HFFc6 (cell line): ENCODE measurements around the gene KRTAP9-7. TPM values are rescaled to one million over a fixed set of nuclear protein-coding genes. Genes with fewer than 3 reads are reported as not detected.
"Not testable (repeated sequence)": the region's sequence is repeated elsewhere in the genome, so short reads cannot be mapped to it uniquely, and the experiment has no call there.

Source experiments
- DNase-seq: peaks from one replicate; pipeline ENCODE4 v3.0.0-alpha.2; 2018
- H3K27ac Mint-ChIP-seq: 2 replicates; pipeline ENCODE4 v1.8.0; 2020; ENCODE audit warnings: mild to moderate bottlenecking, mixed read lengths
- H3K27me3 Mint-ChIP-seq: 2 replicates; pipeline ENCODE4 v1.8.0; 2021; ENCODE audit warnings: mild to moderate bottlenecking, moderate library complexity, mixed read lengths; ENCODE audit not compliant: insufficient read depth
- H3K36me3 Mint-ChIP-seq: 2 replicates; pipeline ENCODE4 v1.8.0; 2021; ENCODE audit warnings: low read depth, mixed read lengths
- H3K4me1 Mint-ChIP-seq: 2 replicates; pipeline ENCODE4 v1.8.0; 2020; ENCODE audit warnings: low read depth, mixed read lengths
- H3K4me3 Mint-ChIP-seq: 2 replicates; pipeline ENCODE4 v1.8.0; 2020; ENCODE audit warnings: mild to moderate bottlenecking, moderate library complexity, mixed read lengths
- H3K9me3 Mint-ChIP-seq: 2 replicates; pipeline ENCODE4 v1.8.0; 2020; ENCODE audit warnings: mild to moderate bottlenecking, mixed read lengths
- CTCF ChIP-seq: fragments of 200-600 bp; sonication (generic); IDR thresholded peaks from 2 replicates; pipeline ENCODE4 v1.5.0; 2021; ENCODE audit warnings: antibody characterized with exemption, mild to moderate bottlenecking
- total RNA-seq, 6 experiments: library from RNA; stranded (reverse); fragmentation: NEBNext Ultra II Directional; extraction: Animal tissue kit (Norgen Biotek cat#: 25700); gene quantifications; 2 replicates in 1 of 6; 3 replicates in 5 of 6; pipeline ENCODE4 v1.2.3, GENCODE V29; 2021

KRTAP9-7 gene
- total RNA-seq, 6 experiments from 2014 or later, result not detected

GRCh38 chr17:41263212-41263611 lies 12.3 kb upstream of the KRTAP9-7 start:
- no peaks in the 10 kb centered on the region for H3K36me3 Mint-ChIP-seq
- H3K9me3 Mint-ChIP-seq, result no peaks in the 10 kb centered on the region
- no peak overlapping the region for H3K4me3 Mint-ChIP-seq
- TF ChIP-seq CTCF, result no peak
- H3K4me1 Mint-ChIP-seq, result peaks cover 12% of the 10 kb centered on the region
- peaks cover 8% of the 10 kb centered on the region for H3K27me3 Mint-ChIP-seq
- H3K27ac Mint-ChIP-seq, result no peak overlapping the region
- DNase-seq, result no peak

- TF ChIP-seq CTCF, result no peak
- Mint-ChIP-seq H3K9me3 (no peaks in the 10 kb centered on the region), H3K4me3 (no peak overlapping the region), H3K4me1 (peaks cover 12% of the 10 kb centered on the region), H3K27ac (no peak overlapping the region), H3K27me3 (peaks cover 8% of the 10 kb centered on the region), H3K36me3 (no peaks in the 10 kb centered on the region)
- no peak for DNase-seq
These were observed 10.9 kb upstream of the KRTAP9-7 start for GRCh38 chr17:41264599-41264998.

- H3K4me3 Mint-ChIP-seq, result no peak within 1 kb of the TSS
- no peak within 1 kb of the TSS for H3K27ac Mint-ChIP-seq
- no peaks in the 10 kb centered on the region for H3K9me3 Mint-ChIP-seq
- peaks cover 8% of the 10 kb centered on the region for H3K27me3 Mint-ChIP-seq
- peaks cover 10% of the 10 kb centered on the region for H3K4me1 Mint-ChIP-seq
- DNase-seq, result no peak
- H3K36me3 Mint-ChIP-seq, result no peaks in the 10 kb centered on the region
- no peak for TF ChIP-seq CTCF
These were observed 10.4 kb upstream of the KRTAP9-7 start, which contains the start of gene KRTAP9-6 for GRCh38 chr17:41265078-41265477. Gene KRTAP9-6, plus strand, starts transcription at chr17:41265378. Its CDS starts 0 bp downstream, at chr17:41265378.

- H3K4me3 Mint-ChIP-seq, result no peak overlapping the region
- H3K27me3 Mint-ChIP-seq, result peaks cover 11% of the 10 kb centered on the region
These were observed 7.8 kb upstream of the KRTAP9-7 start for GRCh38 chr17:41267711-41268110.

GRCh38 chr17:41271323-41271722 lies 4.2 kb upstream of the KRTAP9-7 start:
- H3K36me3 Mint-ChIP-seq, DNase-seq, H3K4me3 Mint-ChIP-seq, H3K4me1 Mint-ChIP-seq, H3K27ac Mint-ChIP-seq, H3K9me3 Mint-ChIP-seq: not testable (repeated sequence)
- peaks cover 10% of the 10 kb centered on the region for H3K27me3 Mint-ChIP-seq

More at GRCh38 chr17:41267711-41268110, 7.8 kb upstream of the KRTAP9-7 start:
- no peak for DNase-seq
- Mint-ChIP-seq H3K4me1 (peaks cover 10% of the 10 kb centered on the region; the same call in 1 of the 2 replicates), H3K9me3 (no peaks in the 10 kb centered on the region), H3K36me3 (no peaks in the 10 kb centered on the region), H3K27ac (no peak overlapping the region)
- TF ChIP-seq CTCF, result no peak

GRCh38 chr17:41271858-41272257 lies 3.6 kb upstream of the KRTAP9-7 start:
- 0 out of 2 replicates have a peak, but pooled peaks cover 5% of the 10 kb centered on the region for H3K4me1 Mint-ChIP-seq
- no peak overlapping the region for H3K4me3 Mint-ChIP-seq
- peaks cover 11% of the 10 kb centered on the region for H3K27me3 Mint-ChIP-seq
- no peaks in the 10 kb centered on the region for H3K9me3 Mint-ChIP-seq
- no peak for DNase-seq
- no peak overlapping the region for H3K27ac Mint-ChIP-seq
- no peak for TF ChIP-seq CTCF
- no peaks in the 10 kb centered on the region for H3K36me3 Mint-ChIP-seq
